Measurements from ENCODE around the gene STOX2.

Gene STOX2

GRCh38 chr4:183993676-183994075 is 88.6 kb downstream of the STOX2 start:
- no peak for DNase-seq
- Histone ChIP-seq H3K4me1 (peaks cover 0 to 15% (median 7%) of the 10 kb centered on the region in 4 donors), H3K27ac (no peak overlapping the region), H3K27me3 (no peaks in the 10 kb centered on the region), H3K36me3 (no peaks in the 10 kb centered on the region), H3K9me3 (no peaks in the 10 kb centered on the region), H3K4me3 (no peak overlapping the region)
- intact Hi-C loops (cut with DNase I; ENCODE audit: low total_unique reads) = no loop called here
- TF ChIP-seq CTCF (IDR thresholded peaks at IDR 0.05) = no peak

- no peak for DNase-seq
- Histone ChIP-seq H3K4me3 (no peak overlapping the region), H3K27ac (no peak overlapping the region), H3K36me3 (no peaks in the 10 kb centered on the region), H3K27me3 (no peaks in the 10 kb centered on the region), H3K4me1 (no peaks in the 10 kb centered on the region), H3K9me3 (no peaks in the 10 kb centered on the region)
- intact Hi-C loops (cut with DNase I; ENCODE audit: low total_unique reads) = no loop called here
- no peak for TF ChIP-seq CTCF (IDR thresholded peaks at IDR 0.05)
These were observed 90.5 kb downstream of the STOX2 start for GRCh38 chr4:183995570-183995969.

DNA sequence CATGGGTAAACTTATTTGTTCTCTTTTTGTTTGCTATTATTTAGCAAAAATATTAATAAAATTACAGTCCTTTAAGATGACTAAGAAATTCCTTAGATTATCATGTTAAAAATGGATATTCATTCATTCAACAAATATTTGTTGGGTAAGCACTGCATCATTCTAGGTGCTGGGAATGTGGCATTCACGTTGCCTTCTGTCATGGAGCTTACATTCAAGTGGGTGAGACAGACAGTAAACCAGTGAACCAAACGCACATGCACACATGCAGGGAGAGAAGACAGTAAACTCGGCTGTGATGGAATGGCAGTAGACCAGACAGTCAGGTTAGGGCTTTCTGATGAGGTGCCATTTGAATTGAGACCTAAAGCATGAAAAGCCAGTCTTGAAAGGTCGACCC is 91.8 kb downstream of the STOX2 start:
- H3K4me3 ChIP-seq = no peak overlapping the region
- intact Hi-C loops (cut with DNase I; ENCODE audit: low total_unique reads) = no loop called here
- no peak overlapping the region for H3K27ac ChIP-seq
- no peak for DNase-seq
- no peaks in the 10 kb centered on the region for H3K27me3 ChIP-seq
- H3K4me1 ChIP-seq = no peaks in the 10 kb centered on the region
- no peaks in the 10 kb centered on the region for H3K36me3 ChIP-seq
- no peaks in the 10 kb centered on the region for H3K9me3 ChIP-seq
- TF ChIP-seq CTCF (IDR thresholded peaks at IDR 0.05) = no peak

DNA sequence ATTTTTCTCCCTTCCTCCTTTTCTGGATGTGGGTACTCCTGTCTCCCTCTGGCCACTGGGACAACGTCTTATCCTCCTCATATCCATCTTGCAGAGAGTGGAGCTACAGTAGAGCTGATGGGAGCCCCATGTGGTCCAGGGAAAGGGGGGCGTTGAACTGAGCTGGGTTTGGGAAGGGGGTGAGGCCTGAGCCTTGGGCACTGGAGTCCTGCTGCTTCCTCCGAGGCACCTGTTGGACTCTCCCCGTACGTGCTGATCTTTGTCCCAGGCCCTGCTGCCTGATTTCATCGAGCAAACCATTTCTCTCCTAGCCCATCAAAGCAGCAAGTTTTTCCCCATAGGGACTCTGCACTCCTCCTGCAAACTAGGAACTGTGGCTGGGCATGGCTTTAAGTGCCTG is 94.3 kb downstream of the STOX2 start:
- no peak for TF ChIP-seq CTCF (IDR thresholded peaks at IDR 0.05)
- intact Hi-C loops (cut with DNase I; ENCODE audit: low total_unique reads) = no loop called here
- H3K27me3 ChIP-seq = no peaks in the 10 kb centered on the region
- no peaks in the 10 kb centered on the region for H3K4me1 ChIP-seq
- H3K27ac ChIP-seq = no peak overlapping the region
- no peaks in the 10 kb centered on the region for H3K9me3 ChIP-seq
- H3K4me3 ChIP-seq = no peak overlapping the region
- no peaks in the 10 kb centered on the region for H3K36me3 ChIP-seq
- no peak for DNase-seq

- H3K4me1 ChIP-seq = no peaks in the 10 kb centered on the region
- intact Hi-C loops (cut with DNase I; ENCODE audit: low total_unique reads) = no loop called here
- no peak for TF ChIP-seq CTCF (IDR thresholded peaks at IDR 0.05)
- H3K4me3 ChIP-seq = no peak overlapping the region
- no peak overlapping the region for H3K27ac ChIP-seq
- no peak for DNase-seq
- H3K36me3 ChIP-seq = no peaks in the 10 kb centered on the region
- no peaks in the 10 kb centered on the region for H3K9me3 ChIP-seq
- H3K27me3 ChIP-seq = no peaks in the 10 kb centered on the region
These were observed 95.6 kb downstream of the STOX2 start for GRCh38 chr4:184000457-184001396.

Measured in tibial artery (tissue), 4 donors.